Lung (tissue), 12 donors: Measurements from ENCODE around the gene PARD3. TPM values are rescaled to one million over a fixed set of nuclear protein-coding genes. Genes with fewer than 3 reads are reported as not detected.
A peak's percentile ranks its signal among the peaks of the same experiment; 100 is the strongest.

Experiments used
- ATAC-seq: fragments of 200-7000 bp; cut with Tn5 transposase; one replicate; pipeline ENCODE4 v1.9.1; 2020; ENCODE audit warnings: moderate number of reproducible peaks; ENCODE audit not compliant: insufficient read depth, low FRiP score
- DNase-seq, 3 donors: peaks; one replicate each; pipeline ENCODE4 v3.0.0-alpha.2; 2013 to 2017
- H3K27ac ChIP-seq, 2 donors: one replicate each; pipeline ENCODE4 v1.5.1; 2013; ENCODE audit warnings: mild to moderate bottlenecking in 2 of 2, moderate library complexity in 2 of 2, control low read depth in 1 of 2, inconsistent platforms in 1 of 2, low read depth in 1 of 2, low read length in 1 of 2
- H3K27me3 ChIP-seq, 3 donors: one replicate each; pipeline ENCODE4 v1.5.1; 2013; ENCODE audit warnings: low read length in 2 of 3; ENCODE audit not compliant: control insufficient read depth in 3 of 3, insufficient read depth in 3 of 3
- H3K36me3 ChIP-seq, 4 donors: one replicate each; pipeline ENCODE4 v1.5.1; 2013; ENCODE audit warnings: low read length in 4 of 4, mild to moderate bottlenecking in 1 of 4, moderate library complexity in 1 of 4; ENCODE audit not compliant: control insufficient read depth in 4 of 4, insufficient read depth in 4 of 4
- H3K4me1 ChIP-seq, 5 donors: one replicate each; pipeline ENCODE4 v1.5.1; 2013; ENCODE audit warnings: low read length in 5 of 5, mild to moderate bottlenecking in 2 of 5, moderate library complexity in 1 of 5; ENCODE audit not compliant: control insufficient read depth in 5 of 5, insufficient read depth in 5 of 5
- H3K4me3 ChIP-seq: one replicate; pipeline ENCODE4 v1.5.1; 2013; ENCODE audit warnings: mild to moderate bottlenecking, control low read depth, moderate library complexity
- H3K9ac ChIP-seq, 2 donors: one replicate each; pipeline ENCODE4 v1.5.1; 2013; ENCODE audit warnings: low read length in 2 of 2, control low read depth in 1 of 2; ENCODE audit not compliant: insufficient read depth in 1 of 2
- H3K9me3 ChIP-seq, 4 donors: one replicate each; pipeline ENCODE4 v1.5.1; 2013; ENCODE audit warnings: low read length in 3 of 4, mild to moderate bottlenecking in 1 of 4, moderate library complexity in 1 of 4; ENCODE audit not compliant: control insufficient read depth in 4 of 4, insufficient read depth in 3 of 4
- CTCF ChIP-seq: IDR thresholded peaks from 2 replicates; pipeline ENCODE4 v1.5.1; 2012; ENCODE audit warnings: mild to moderate bottlenecking; ENCODE audit errors: control extremely low read depth, extremely low read depth
- WGBS, 2 donors: extraction: QIAGEN DNeasy Blood & Tissue Kit; methylation state at CpG; one replicate each; pipeline ENCODE4 v1.1.7; 2013; 5-methylcytosine and 5-hydroxymethylcytosine counted together
- polyA plus RNA-seq, 2 donors: library from polyadenylated mRNA; stranded (reverse); fragments of 200-250 nt; gene quantifications; one replicate each; pipeline ENCODE4 v1.2.1, GENCODE V29; 2013
- total RNA-seq, 2 donors: library from RNA; depleted of rRNA in 1 of 2; stranded (reverse); fragments of >200 nt in 1 of 2; gene quantifications; one replicate each; pipeline ENCODE4 v1.2.1, GENCODE V29; 2014 to 2021
- donor health status: control.
- donor health status: control.
- donor health status: Bipolar disorder and iron deficiency.
- donor health status: healthy.
- donor health status: DM: yes; HTN: yes; CAD: no.

Gene PARD3
- total and polyA plus RNA-seq, 4 donors = 10.3 to 69.2 (median 27.6) TPM

- H3K27me3 ChIP-seq = no peaks in the 10 kb centered on the region
- 89 to 90% methylated on average over 11 of the region's 11 CpGs for WGBS, 2 donors
- TF ChIP-seq CTCF = no peak
Measured at GRCh38 chr10:34231441-34232180, 583.5 kb downstream of the PARD3 start.

GRCh38 chr10:34229917-34230316 is 585.2 kb downstream of the PARD3 start:
- TF ChIP-seq CTCF = no peak
- H3K9me3 ChIP-seq = peaks cover 0 to 2% (median 0%) of the 10 kb centered on the region in 4 donors
- H3K36me3 ChIP-seq = no peaks in the 10 kb centered on the region
- H3K4me3 ChIP-seq = no peak overlapping the region
- no peak overlapping the region for H3K27ac ChIP-seq
- H3K9ac ChIP-seq = no peak overlapping the region
- peak in 1 of 3 donors; percentile 47 for DNase-seq
- peaks cover 0 to 16% (median 3%) of the 10 kb centered on the region in 5 donors for H3K4me1 ChIP-seq
- ATAC-seq = no peak
- no peaks in the 10 kb centered on the region for H3K27me3 ChIP-seq
- 78 to 79% methylated on average over 3 of the region's 3 CpGs for WGBS, 2 donors

More at GRCh38 chr10:34231441-34232180, 583.5 kb downstream of the PARD3 start:
- Histone ChIP-seq H3K4me1 (peaks cover 0 to 25% (median 3%) of the 10 kb centered on the region in 5 donors), H3K36me3 (no peaks in the 10 kb centered on the region), H3K27ac (no peak overlapping the region), H3K9ac (no peak overlapping the region), H3K4me3 (no peak overlapping the region), H3K9me3 (peaks cover 0 to 2% (median 0%) of the 10 kb centered on the region in 4 donors)
- ATAC-seq = no peak
- no peak for DNase-seq

- Histone ChIP-seq H3K4me3 (no peak overlapping the region), H3K4me1 (peaks cover 0 to 16% (median 3%) of the 10 kb centered on the region in 5 donors), H3K27ac (no peak overlapping the region), H3K9me3 (no peaks in the 10 kb centered on the region), H3K36me3 (no peaks in the 10 kb centered on the region), H3K9ac (no peak overlapping the region), H3K27me3 (no peaks in the 10 kb centered on the region)
- no peak for TF ChIP-seq CTCF
- no peak for DNase-seq
- 66 to 81% methylated on average over 7 of the region's 7 CpGs for WGBS, 2 donors
- ATAC-seq = no peak
Measured at GRCh38 chr10:34228066-34228465, 587.0 kb downstream of the PARD3 start.
